NCI-H2107 treated with DMSO at 0.1 percent for 48 hours (cell line): ENCODE data around the gene LATS1.
"Not testable (repeated sequence)": the region's sequence is repeated elsewhere in the genome, so short reads cannot be mapped to it uniquely, and the experiment has no call there.

Experiments
- DNase-seq: peaks from one replicate; lab custom pipeline; 2025; ENCODE audit not compliant: unreplicated experiment; lab: John Stamatoyannopoulos, UW

LATS1 gene

GRCh38 chr6:149729824-149730223 is 11.9 kb upstream of the LATS1 start:
- DNase-seq: no peak

DNA sequence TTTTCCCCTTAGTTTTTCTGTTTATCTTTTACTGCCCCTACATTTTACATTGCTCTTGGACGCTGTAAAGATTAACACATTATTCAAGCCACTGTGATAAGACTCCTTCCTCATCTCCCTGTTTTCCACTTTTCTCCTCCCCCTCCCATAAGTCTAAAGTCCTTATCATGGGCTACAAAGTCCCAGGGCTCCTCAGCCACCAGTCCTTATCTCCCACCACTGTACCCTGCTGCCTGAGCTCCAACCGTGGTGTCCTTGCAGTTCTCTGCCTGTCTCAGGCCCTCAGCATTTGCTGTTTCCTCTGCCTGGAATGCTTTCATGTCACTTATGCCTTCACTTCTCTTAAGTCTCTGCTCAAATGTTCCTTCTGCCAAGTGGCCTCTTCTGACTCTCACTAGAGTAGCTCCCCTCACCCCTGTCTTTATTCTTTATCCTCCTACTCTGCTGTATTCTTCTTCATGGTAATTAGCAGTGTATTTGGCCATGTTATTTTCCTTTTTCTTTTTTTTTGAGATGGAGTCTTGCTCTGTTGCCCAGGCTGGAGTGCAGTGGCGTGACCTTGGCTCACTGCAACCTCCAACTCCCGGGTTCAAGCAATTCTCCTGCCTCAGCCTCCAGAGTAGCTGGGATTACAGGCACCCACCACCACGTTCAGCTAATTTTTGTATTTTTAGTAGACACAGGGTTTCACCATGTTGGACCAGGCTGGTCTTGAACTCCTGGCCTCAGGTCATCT is 10.8 kb upstream of the LATS1 start:
- DNase-seq: no peak

DNA sequence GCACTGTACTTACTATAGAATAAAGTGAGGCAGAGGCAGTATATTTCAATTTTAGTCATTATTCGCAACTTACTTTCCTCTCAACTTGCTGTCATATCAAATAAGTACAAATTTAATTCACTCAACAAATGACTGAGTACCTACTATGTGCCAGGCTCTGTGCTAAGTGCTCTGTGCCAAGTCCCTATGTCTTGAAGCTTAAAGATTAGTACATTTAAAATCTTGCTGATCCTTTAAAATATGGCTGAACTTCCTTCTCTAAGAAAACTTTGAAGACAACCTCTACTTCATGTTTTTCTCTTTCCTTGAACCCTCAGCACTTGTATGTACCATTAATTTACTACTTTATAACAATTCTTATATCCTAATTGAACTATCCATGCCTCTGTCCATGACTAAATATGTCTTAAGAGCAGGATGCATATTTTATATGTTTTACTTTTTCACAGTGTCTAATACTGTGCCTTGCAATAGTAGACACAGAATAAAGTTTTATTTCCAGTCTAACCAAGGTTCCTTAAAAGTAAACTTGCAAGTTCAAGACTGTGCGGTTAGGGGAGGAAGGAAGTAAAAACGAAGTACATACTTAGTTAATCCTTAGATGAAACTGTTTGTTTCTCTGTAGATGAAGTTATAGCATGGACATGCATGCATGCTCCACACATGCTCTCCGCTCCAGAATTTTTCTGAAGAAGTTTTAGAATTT is 10.0 kb upstream of the LATS1 start:
- no peak for DNase-seq

- DNase-seq: no peak
These were observed 7.9 kb upstream of the LATS1 start for GRCh38 chr6:149725785-149726184.

DNA sequence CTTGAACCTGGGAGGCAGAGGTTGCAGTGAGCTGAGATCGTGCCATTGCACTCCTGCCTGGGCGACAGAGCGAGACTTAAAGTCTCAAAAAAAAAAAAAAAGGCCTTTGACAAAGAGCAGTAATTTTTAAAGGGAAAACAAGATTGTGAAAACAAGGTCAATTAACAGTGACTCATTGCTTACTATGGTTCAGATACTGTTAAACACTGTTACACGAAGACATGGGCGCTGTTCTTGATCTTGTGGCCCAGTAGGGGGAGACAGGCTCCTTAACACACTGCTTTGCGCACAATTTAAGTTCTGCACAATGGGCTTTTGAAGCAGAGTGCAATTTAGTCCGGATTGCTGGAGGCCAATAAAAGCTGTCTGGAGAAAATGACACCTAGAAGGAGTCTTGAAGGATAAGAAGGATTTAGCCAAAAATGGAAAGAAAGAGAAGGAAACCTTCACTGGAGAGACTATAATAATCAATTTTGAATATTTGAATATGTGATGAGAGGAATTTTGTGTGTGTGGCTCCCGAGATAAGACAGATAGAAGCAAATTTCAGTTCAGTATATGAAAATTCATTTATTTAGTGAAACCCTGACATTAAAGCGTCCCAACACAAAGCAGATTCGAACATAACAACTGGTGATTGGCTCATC is 6.0 kb upstream of the LATS1 start:
- peak; percentile 27 for DNase-seq

DNA sequence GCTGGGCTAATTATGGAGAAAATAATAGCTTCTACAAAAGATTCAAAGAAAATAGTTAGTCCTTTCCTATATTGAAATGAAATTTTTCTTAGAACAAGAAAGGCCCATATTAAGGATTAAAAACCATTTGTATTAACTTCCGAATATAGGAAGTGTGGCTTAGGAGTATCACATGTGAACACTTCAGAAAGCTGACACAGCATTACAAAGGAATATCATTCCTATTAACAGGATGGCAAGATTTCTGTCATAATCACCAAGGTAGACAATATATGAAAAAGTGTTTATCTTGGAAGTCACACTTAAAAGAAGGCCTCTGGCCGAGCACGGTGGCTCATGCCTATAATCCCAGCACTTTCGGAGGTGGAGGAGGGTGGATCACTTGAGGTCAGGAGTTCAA is 5.4 kb upstream of the LATS1 start:
- no peak for DNase-seq

DNA sequence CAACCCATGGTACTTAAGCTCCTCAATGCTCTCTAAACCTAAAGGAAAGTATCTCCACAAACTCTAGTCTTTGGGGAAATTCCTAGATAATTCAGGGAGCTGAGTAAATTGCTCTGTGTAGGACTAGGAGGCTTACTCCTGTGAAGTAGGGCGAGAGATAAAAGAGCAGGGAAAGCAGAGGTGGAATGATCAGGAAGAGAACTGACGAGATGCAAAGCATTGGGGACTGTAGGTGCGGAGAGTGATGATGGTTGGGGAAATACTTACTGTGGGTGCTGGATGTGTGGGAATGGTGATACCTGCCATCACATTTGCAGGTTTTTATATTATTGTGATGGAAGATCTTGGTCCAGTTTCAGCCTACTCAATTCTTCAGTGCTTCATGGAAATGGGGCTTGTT is 1.6 kb upstream of the LATS1 start:
- no peak for DNase-seq

GRCh38 chr6:149717255-149717587 is 680 bp downstream of the LATS1 start:
- DNase-seq: peak; percentile 54

GRCh38 chr6:149716181-149716963 is 1.5 kb downstream of the LATS1 start:
- DNase-seq: no peak

DNA sequence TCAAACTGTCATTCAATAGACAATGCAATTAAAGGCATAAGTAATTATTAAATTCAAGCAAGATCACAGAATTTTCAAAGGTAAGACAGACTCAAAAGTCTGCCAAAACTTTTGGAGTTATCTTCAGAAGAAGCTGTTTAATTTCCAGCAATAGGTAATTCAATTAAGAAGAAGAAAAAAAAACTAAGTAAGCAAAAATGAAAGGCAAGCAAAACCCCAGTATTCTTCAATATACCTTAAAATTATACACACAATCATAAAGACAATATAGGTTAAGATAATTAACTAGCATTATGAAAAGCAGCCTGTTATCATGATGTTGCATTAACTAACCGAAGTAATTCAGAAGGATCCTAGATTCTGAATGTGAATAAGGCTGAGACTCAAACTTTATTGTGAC is 3.5 kb downstream of the LATS1 start:
- no peak for DNase-seq

DNA sequence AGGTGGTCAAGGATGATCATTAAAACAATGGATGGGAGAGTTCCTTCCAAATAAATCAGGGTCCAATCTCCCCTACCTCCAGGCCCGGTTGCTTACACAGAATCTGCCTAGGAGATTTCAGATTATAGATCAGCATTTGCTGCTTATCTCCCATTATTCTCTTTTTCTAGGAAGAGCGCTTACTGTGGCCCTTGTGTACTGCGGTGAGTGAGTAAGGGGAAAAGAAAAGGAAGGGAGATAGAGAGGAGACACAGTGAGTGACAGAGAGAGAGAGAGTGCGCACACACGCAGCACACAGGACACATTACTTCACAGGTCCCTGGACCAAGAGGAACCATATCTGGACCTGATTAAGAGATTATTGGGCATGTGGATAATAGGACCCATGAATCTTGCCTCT is 6.2 kb downstream of the LATS1 start:
- no peak for DNase-seq

- DNase-seq: no peak
These were observed 16.2 kb downstream of the LATS1 start for GRCh38 chr6:149701714-149702113.

DNA sequence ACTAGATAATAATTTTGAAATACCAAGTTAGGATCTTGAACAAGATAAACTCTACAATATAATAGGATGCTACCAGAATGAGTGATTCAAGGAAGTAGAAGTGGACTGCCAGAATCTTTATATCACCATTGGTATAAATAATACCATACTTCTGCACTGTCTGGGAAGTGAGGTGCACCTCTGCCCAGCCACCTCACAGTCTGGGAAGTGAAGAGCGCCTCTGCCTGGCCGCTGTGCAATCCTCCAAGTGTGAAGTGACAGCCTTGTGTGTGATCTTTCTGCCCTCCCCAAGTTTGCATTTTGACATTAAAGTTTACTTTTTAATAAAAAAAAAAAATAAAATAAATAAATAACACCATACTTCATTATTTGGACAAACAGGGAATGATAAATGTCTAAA is 18.8 kb downstream of the LATS1 start:
- no peak for DNase-seq

DNA sequence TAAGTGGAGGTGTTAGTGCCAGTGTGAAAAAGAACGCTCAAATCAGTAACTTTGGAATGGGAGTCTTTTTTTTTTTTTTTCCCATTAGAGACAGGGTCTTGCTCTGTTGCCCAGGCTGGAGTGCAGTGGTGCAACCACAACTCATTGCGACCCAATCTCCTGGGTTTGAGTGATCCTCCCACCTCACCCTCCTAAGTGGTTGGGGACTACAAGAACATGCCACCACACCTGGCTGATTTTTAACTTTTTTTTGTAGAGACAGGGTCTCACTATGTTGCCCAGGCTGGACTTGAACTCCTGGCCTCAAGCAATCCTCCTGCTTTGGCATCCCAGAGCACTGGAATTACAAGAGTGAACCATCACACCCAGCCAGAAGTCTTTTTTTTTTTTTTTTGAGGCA is 19.7 kb downstream of the LATS1 start:
- DNase-seq: no peak

GRCh38 chr6:149696901-149697300 is 21.0 kb downstream of the LATS1 start:
- DNase-seq: no peak

GRCh38 chr6:149694921-149695320 is 23.0 kb downstream of the LATS1 start:
- no peak for DNase-seq

DNA sequence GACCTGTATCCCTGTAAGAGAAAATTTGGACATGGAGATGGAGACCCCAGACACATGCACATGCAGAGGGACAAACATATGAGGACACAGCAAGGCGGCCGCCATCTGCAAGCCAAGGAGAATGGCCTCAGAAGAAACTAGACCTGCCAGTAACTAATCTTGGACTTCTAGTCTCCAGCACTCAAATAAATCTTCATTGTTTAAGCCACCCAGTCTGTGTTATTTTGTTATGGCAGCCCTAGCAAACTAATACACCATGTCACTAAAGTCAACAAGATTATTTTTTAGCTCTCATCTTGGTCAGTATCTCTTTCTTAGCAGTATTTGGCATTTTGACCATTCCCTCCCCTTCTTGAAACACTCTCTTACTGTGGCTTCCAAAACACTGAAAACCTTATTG is 26.7 kb downstream of the LATS1 start:
- no peak for DNase-seq

- no peak for DNase-seq
These were observed 31.7 kb downstream of the LATS1 start for GRCh38 chr6:149686230-149686629.

DNA sequence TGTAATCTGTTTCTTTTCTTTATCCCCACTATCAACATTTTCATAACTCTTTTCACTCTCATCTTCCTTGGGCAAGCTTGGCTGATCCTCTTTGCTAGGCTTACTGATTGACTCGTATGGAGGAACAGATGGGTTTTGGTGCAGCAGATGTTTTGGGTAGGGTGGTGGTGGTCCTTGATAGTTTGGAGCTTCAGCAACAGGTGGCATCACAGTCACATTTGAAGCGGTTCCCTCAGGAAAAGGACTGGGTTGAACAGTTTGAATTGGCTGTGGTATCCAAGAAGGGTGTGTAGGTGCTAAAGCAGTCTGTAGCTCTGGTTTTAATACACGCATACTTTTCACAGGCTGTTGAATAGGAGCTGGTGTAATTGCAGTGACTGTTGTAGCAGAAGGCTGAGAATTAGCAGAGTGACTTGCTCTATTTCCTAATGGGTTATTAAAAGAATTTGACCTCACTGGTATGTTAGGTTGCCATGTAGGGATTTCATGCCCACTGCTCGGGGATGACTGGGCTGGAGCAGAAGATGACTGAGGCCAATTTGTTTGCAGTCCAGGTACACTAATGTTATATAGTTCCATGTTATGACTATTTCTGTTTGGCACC is 34.5 kb downstream of the LATS1 start:
- no peak for DNase-seq

DNA sequence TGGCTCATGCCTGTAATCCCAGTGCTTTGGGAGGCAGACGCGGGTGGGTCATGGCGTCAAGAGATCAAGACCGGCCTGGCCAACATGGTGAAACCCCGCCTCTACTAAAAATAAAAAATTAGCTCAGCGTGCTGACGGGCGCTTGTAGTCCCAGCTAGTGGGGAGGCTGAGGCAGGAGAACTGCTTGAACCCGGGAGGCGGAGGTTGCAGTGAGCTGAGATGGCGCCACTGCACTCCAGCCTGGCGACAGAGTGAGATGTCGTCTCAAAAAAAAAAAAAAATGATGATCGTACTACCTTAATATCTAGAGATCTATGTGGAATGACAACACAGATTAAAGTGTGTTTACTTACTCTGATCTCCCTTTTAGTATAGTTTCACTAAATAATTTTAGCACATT is 36.1 kb downstream of the LATS1 start:
- not testable (repeated sequence) for DNase-seq

GRCh38 chr6:149681209-149681608 is 36.7 kb downstream of the LATS1 start:
- DNase-seq: no peak
